Epithelial cell of esophagus (primary cell): ENCODE data around the gene NELL1.

Experiments
- DNase-seq: peaks from one replicate; pipeline ENCODE4 v3.0.0; 2010; ENCODE audit warnings: low read depth
- H3K4me3 ChIP-seq: 2 replicates; pipeline ENCODE4 v1.5.1; 2011; ENCODE audit warnings: mild to moderate bottlenecking, low read length, control low read depth
- CTCF ChIP-seq: IDR thresholded peaks from 2 replicates; pipeline ENCODE4 v1.5.1; 2011; ENCODE audit warnings: low read depth, mild to moderate bottlenecking, low read length, control low read depth, inconsistent platforms; ENCODE audit not compliant: insufficient read depth; ENCODE audit errors: missing control alignments

The NELL1 gene

DNA sequence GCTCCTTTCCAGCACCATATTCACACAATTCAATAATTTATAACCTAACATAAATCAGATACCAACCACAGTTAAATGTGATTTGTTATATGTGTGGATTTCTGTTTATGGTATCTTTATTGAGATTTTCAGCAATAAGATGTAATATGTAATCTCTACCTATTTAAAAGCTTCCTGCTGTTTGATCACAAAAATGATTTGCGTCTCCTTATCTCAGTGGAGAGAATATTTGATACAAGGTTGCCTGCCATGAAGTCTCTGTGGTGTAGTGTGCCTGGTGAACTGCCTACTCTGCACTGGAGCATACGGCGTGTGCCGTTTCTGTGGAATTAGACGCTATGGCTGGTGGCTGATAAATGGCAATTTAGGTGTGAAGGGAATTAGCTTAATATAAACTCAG lies 741.1 kb downstream of the NELL1 start:
- H3K4me3 ChIP-seq: no peak overlapping the region
- no peak for DNase-seq
- no peak for TF ChIP-seq CTCF

DNA sequence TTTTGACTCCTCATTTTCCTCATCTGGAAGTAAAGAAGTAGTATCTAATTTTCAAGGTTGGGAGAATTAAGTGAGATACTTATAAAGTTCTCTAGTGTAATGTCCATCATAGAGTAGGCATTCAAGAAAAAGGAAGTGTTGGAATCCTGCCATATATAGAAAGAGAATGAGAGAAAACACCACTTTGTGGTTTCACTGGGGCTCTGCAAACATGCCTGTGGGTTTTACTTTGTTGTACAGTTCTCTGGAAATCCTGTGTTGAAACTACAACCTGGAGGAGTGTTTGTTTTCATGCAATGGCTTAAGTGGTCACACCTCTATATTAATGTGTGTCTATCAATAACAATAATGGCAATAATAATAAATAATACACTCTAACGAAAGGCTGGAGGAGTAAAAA lies 741.7 kb downstream of the NELL1 start:
- DNase-seq: no peak

GRCh38 chr11:21411597-21411996 lies 742.2 kb downstream of the NELL1 start:
- TF ChIP-seq CTCF: no peak

More for the DNA sequence above, 741.7 kb downstream of the NELL1 start:
- TF ChIP-seq CTCF: no peak
- no peak overlapping the region for H3K4me3 ChIP-seq

DNA sequence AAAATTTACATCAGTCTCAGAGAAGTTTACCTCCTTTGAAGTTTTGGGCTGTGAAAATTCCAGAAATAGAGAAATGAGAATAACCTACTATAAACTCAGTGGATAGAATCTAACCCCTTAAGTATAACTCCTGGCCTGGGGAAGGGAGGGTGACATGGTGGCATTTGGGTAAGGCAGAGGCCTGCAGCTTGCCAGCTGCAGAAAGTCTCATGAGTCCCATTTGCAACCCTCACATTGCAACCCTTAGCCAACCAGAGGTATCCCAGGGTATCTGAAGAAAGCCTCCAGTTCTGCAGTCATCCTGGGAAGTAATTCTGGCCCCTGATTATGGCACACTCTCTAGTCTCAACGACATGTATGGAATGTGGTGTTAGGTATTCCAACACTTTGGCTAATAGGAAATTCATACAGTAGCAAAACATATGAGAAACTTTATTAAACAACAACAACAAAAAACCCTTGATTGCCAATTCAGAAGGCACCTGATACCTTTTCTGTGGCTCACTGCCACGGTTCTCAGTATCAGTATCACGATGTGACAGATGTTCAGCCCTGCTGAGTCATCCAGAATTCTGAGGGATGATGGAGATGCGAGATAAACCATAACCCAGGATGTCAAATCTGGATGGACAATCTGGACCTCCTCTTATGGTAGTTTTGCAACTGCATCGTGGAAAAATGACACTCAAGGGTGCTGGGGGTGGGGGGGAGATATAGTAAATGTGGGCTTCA lies 743.4 kb downstream of the NELL1 start:
- no peak for DNase-seq
- no peak overlapping the region for H3K4me3 ChIP-seq
- TF ChIP-seq CTCF: no peak

More at GRCh38 chr11:21411597-21411996, 742.2 kb downstream of the NELL1 start:
- H3K4me3 ChIP-seq: no peak overlapping the region
- no peak for DNase-seq

- DNase-seq: no peak
- TF ChIP-seq CTCF: no peak
- no peak overlapping the region for H3K4me3 ChIP-seq
Observed at GRCh38 chr11:21414953-21415352, 745.6 kb downstream of the NELL1 start.

- H3K4me3 ChIP-seq: no peak overlapping the region
- DNase-seq: no peak
- no peak for TF ChIP-seq CTCF
Observed at GRCh38 chr11:21415606-21416005, 746.2 kb downstream of the NELL1 start.

DNA sequence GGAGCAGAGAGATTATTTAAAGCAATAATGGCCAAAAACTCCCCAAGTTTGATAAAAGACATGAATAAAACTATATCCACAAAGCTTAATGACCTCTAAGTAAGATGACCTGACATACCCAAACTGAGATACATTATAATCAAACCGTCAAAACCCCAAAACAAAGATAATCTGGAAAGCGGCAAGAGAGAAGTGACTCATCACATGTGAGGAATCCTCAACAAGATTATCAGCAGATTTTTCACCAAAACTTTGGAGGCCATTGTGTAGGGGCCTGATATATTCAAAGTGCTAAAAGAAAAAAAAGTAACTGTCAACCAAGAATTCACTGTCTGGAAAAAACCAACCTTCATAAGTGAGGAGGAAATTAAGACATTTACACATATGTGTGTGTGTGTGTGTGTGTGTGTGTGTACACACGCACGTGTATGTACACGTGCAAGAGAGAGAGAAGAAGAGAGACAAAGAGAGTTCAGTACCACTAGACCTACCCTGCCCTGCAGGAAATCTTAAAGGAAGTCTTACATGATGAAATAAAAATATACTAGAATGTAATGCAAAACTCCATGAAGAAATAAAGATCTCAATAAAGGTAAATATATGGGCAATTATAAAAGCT lies 752.4 kb downstream of the NELL1 start:
- TF ChIP-seq CTCF: no peak
- no peak overlapping the region for H3K4me3 ChIP-seq
- DNase-seq: no peak
